HG03571 (cell line): ENCODE measurements around the gene AP5B1.

Experiments used
- ATAC-seq: cut with Tn5 transposase; IDR thresholded peaks from one replicate; pipeline ENCODE4 v1.9.1; 2021; ENCODE audit not compliant: unreplicated experiment

Gene AP5B1

GRCh38 chr11:65786008-65786785, 5.4 kb upstream of the AP5B1 start:
- no peak for ATAC-seq

GRCh38 chr11:65785319-65786007, 4.7 kb upstream of the AP5B1 start:
- no peak for ATAC-seq

- no peak for ATAC-seq
Observed at GRCh38 chr11:65782816-65783228, 2.0 kb upstream of the AP5B1 start.

GRCh38 chr11:65781962-65782815, 1.4 kb upstream of the AP5B1 start:
- no peak for ATAC-seq

- ATAC-seq, result peak; percentile 11
Observed at GRCh38 chr11:65781152-65781961, 581 bp upstream of the AP5B1 start.

- ATAC-seq, result peak; percentile 53
Observed at GRCh38 chr11:65779919-65780769, 632 bp downstream of the AP5B1 start.

GRCh38 chr11:65779669-65779918, 1.2 kb downstream of the AP5B1 start:
- ATAC-seq, result no peak

GRCh38 chr11:65778901-65779668, 1.7 kb downstream of the AP5B1 start:
- no peak for ATAC-seq

GRCh38 chr11:65778431-65778900, 2.3 kb downstream of the AP5B1 start:
- ATAC-seq, result no peak

GRCh38 chr11:65777821-65778361, 2.9 kb downstream of the AP5B1 start:
- ATAC-seq, result no peak

- ATAC-seq, result no peak
Observed at GRCh38 chr11:65777241-65777640, 3.5 kb downstream of the AP5B1 start.

GRCh38 chr11:65776710-65777141, 4.0 kb downstream of the AP5B1 start:
- ATAC-seq, result no peak

GRCh38 chr11:65776196-65776595, 4.6 kb downstream of the AP5B1 start:
- no peak for ATAC-seq

- ATAC-seq, result no peak
Observed at GRCh38 chr11:65774525-65775306, 6.1 kb downstream of the AP5B1 start.

- no peak for ATAC-seq
Observed at GRCh38 chr11:65773784-65774411, 6.9 kb downstream of the AP5B1 start.

GRCh38 chr11:65771589-65772112, 9.1 kb downstream of the AP5B1 start:
- ATAC-seq, result no peak

GRCh38 chr11:65770951-65771567, 9.7 kb downstream of the AP5B1 start:
- no peak for ATAC-seq
